IPS-18c (cell line): ENCODE data around the gene GYPC.
"Not testable (repeated sequence)": the region's sequence is repeated elsewhere in the genome, so short reads cannot be mapped to it uniquely, and the experiment has no call there.

Experiments
- H3K4me3 ChIP-seq: 2 replicates; pipeline ENCODE4 v1.7.0; 2013; ENCODE audit warnings: low read depth, mild to moderate bottlenecking, low read length, moderate library complexity; ENCODE audit not compliant: insufficient read depth
- H3K9me3 ChIP-seq: one replicate; pipeline ENCODE4 v1.6.1; 2013; ENCODE audit warnings: mild to moderate bottlenecking, low read length, moderate library complexity; ENCODE audit not compliant: control insufficient read depth, insufficient read depth

GYPC gene

DNA sequence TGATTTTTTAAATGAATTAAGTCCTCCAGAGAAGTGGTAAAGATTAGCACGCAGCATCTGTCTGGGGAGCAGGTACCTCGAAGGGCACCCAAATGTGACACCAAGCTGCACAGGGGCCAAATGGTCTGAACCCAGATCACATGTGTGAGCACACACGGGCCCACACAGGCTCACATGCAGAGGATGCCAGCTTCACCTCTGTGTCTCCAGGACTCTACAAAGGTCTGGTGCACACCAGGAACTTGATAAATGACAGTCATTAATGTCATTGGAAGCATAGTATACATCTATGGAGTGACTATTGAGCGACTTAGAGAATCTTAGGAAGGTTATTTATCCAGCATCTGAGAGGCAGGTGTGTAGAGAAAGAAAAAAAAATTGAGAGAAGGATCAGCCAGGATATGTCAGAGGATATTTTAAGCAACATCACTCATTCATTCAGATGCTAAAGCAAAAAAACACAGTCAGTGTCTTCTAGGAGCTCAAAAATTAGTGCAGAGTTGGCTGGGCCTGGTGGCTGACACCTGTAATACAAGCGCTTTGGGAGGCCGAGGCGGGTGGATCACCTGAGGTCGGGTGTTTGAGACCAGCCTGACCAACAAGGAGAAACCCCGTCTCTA lies 23.2 kb downstream of the GYPC start:
- Histone ChIP-seq H3K4me3 (no peak overlapping the region), H3K9me3 (peaks cover 9% of the 10 kb centered on the region)

DNA sequence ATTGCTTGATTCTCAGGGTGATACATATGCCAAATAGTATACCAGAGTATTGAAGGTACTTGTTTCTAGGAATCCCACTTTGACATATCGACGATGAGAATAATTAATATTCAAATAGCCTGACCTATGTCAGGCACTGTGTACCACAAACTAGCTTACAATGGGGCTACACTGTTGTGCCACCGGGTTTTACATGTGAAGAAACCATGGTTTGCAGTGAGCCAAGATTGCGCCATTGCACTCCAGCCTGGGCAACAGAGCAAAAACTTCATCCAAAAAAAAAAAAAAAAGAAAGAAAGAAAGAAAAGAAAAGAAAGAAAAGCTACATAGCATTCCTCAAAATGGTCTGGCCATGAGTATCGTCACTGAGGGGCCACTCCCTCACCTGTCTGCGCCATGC lies 25.5 kb downstream of the GYPC start:
- H3K4me3 ChIP-seq: no peak overlapping the region
- H3K9me3 ChIP-seq: peaks cover 2% of the 10 kb centered on the region

- H3K9me3 ChIP-seq: peaks cover 2% of the 10 kb centered on the region
- H3K4me3 ChIP-seq: no peak overlapping the region
Measured at GRCh38 chr2:126685629-126686028, 29.7 kb downstream of the GYPC start.

DNA sequence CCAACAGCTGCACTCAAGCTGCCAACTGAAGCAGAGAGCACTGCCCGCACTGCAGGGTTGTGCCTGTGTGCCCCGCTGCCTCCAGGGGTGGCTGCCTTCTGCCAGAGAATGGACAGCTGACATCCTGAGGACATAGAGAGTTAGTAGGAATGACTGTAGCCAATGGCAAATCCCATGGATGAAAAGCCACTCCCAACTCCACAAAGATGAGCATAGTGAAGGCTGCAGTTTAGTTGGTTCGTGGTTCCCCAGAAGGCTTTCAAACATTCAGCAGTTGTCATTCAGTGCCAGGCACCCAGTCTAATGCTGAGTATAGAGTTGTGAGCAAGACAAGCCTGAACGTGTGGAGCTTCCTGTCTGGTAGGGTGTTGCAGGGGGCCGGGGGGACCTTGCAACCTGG lies 30.3 kb downstream of the GYPC start:
- Histone ChIP-seq H3K4me3 (no peak overlapping the region), H3K9me3 (peaks cover 2% of the 10 kb centered on the region)

DNA sequence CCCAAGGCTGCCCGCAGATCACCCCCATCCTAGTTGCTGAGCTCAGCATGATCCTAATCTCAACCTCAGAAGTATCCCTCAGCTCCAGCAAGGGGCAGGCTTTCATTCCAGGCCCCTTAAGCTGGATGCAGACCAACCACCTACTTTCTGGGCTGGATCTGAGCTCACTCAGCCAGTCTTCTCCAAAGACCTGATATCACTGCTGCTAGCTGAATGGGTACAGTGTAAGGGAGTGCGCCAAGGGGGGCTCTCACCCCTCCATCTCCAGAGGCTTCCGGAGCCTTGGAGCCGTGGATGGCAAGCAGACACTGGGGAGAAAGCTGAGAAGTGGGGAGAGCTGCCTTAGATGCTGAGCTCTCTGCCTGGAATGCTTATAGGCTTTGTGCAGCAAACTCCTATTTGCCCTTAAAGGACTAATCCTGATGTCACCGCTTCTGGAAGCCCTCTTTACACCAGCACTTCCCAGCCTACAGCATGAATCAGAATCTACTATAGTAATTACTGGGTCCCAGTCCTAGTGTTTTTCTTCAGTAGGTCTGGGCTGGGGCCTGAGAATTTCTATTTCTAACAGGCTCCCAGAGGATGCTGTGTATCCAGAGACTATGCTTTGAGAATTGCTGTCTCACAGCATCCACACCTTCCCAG lies 31.0 kb downstream of the GYPC start:
- peaks cover 2% of the 10 kb centered on the region for H3K9me3 ChIP-seq
- H3K4me3 ChIP-seq: no peak overlapping the region

DNA sequence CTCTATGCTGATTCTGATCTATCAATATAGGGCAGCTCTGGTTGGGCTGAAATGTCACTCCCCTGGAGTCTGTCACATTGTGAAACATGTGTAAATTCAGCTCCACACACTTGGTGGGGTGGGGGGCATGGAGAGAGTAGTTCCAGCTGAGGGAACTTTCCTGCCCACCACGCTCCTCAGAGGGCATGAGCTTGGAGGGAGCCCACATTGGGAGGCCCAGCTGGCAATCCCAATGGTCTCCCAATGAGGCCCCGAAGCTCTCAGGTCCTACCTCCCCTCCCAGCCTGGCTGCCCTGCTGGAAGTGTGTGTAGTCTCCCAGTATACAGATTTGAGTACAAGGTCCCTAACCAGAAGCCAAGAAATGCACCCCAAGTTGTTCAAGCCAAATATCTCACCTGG lies 31.5 kb downstream of the GYPC start:
- Histone ChIP-seq H3K9me3 (peaks cover 2% of the 10 kb centered on the region), H3K4me3 (no peak overlapping the region)

- not testable (repeated sequence) for H3K9me3 ChIP-seq, H3K4me3 ChIP-seq
Measured at GRCh38 chr2:126688594-126688993, 32.6 kb downstream of the GYPC start.

DNA sequence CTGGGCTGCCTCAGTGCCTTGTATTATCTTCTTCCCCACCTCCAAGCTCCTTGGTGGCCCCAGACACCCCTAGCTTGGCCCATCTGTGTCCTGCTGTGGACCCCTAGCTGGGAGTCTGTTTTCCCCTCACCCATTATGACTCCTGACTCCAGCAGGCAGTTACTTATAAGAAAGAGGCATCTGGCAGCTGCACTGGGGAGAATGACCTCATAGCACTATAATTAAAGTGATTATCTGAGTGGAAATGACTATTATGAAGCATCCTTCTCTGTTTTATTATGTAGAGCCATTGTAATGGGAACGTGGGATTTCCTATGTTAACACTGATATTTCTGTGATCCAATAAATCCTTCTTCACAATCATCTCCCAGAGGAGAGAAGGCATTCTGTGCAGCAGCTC lies 36.3 kb downstream of the GYPC start:
- H3K9me3 ChIP-seq, H3K4me3 ChIP-seq: not testable (repeated sequence)

- not testable (repeated sequence) for H3K4me3 ChIP-seq, H3K9me3 ChIP-seq
Measured at GRCh38 chr2:126692934-126693592, 37.1 kb downstream of the GYPC start.

DNA sequence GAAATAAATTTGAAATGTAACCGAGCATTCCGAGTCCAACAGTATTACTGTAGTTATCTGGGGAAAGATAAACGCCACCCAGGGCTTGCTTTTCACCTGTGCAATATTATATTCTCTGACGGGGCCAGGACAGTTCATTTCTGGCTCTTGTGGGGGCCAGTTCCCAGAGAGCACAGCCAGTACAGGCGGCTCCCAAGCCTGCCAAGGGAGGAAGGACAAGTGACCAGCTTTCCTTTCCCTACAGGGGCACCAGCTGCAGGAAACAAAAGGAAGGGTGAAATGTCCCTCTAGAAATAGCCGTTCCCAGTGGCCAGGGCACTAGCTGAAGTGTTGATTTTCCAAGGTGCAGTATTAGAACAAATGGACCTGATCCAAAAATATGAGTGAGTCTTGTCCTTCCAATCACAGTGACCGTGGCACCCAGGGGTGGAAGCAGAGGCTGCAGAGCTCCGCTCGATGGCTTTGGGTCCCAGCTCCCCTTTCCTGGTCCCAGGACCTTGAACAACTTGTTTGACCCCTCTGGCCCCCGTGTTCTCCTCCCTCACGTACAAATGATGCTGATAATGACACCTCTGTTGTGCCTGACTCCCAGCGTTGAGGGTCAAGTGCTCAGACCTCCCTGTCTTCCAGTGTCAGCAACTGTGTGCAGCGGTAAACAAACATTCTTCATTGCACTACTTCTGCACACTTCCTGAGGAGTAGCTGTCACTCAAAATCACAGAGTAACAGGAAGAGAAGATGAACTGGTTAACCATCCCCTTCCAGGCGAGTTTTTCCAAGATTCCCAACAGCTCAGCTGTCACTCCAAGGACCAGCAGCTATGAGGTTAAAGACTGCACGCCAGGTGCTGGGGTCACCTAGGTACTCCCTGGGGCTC lies 40.9 kb downstream of the GYPC start:
- Histone ChIP-seq H3K9me3 (no peaks in the 10 kb centered on the region), H3K4me3 (no peak overlapping the region)

GRCh38 chr2:126698376-126698775 lies 42.4 kb downstream of the GYPC start:
- Histone ChIP-seq H3K9me3 (no peaks in the 10 kb centered on the region), H3K4me3 (no peak overlapping the region; the same call in 1 of the 2 replicates)

- H3K9me3 ChIP-seq: no peaks in the 10 kb centered on the region
- H3K4me3 ChIP-seq: no peak overlapping the region
Measured at GRCh38 chr2:126699018-126699417, 43.1 kb downstream of the GYPC start.

DNA sequence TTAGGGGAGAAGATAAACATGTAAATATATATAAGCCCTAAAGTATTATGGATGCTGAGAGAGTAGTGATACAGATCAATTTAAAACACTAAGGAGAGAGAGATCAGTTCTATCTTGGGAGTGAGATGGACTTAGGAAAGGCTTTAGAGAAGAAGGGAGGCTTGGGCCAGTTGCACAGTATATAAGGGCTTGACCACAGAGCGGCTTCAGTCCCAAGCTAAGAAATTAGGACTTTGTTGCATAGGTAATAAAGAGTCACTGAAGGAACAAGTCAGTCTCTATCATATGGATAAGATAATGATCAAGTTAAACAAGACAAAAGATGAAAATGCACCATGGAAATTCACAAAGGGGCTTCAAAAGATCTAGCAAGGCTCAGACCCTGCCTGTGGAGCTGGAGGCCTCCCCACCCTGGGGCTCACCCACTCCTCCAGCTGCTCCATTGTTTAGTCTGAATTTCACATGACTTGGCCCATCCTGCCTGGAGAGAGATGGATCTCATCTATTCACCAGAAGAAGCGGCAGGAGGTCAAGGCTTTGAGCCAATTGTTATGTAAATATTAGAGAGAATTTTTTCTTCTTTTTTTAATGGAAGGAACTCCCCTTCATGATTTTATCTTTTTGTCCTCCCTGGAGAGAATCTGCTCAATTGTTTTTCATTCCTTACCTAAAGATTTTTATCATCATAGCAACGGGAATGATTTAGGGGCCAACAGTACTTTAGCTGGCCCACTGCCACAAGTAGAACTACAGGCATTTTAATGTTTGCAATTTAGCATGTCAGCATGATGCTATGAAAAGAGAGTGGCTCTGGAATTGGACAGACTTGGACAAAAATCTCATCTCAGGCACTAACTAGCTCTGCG lies 44.0 kb downstream of the GYPC start:
- Histone ChIP-seq H3K9me3 (no peaks in the 10 kb centered on the region), H3K4me3 (no peak overlapping the region)

DNA sequence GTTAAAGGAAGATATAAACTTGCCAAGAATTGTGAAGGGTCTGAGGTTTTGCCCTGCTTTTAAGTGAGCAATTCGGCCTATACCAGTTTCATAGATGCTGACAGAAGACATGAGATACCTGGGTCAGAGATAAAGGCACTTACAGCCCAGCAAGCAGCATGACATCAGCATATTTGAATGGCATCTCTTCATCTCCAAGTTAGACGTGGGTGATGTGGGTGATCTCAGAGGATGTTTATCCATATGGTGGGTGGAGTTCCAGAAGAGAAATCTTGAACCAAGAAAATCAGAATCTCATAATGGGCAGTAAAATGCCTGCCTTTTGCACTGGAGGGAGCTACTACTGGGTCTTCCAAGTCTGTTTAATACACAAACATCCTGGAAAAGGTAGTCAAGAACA lies 44.7 kb downstream of the GYPC start:
- H3K9me3 ChIP-seq: no peaks in the 10 kb centered on the region
- no peak overlapping the region for H3K4me3 ChIP-seq

DNA sequence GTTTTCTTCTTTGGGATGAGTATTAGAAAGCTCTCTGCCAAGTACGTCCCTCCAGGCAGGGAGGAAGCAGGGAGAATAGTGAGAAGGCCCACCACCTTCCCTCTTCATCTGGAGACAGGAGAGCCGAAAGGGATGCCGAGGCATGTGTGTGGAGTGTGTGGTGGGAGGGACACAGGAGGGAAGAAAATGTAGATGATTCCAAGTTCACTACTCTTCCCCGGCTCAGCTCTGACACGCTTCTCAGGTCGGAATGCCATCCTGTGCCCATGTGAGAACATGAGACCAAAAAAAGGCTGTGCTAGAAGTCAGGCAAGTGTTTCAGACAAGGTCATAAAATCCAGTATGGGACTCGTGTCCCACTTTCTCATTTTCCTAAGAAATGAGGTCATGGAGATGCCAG lies 47.4 kb downstream of the GYPC start:
- Histone ChIP-seq H3K4me3 (no peak overlapping the region), H3K9me3 (no peaks in the 10 kb centered on the region)

DNA sequence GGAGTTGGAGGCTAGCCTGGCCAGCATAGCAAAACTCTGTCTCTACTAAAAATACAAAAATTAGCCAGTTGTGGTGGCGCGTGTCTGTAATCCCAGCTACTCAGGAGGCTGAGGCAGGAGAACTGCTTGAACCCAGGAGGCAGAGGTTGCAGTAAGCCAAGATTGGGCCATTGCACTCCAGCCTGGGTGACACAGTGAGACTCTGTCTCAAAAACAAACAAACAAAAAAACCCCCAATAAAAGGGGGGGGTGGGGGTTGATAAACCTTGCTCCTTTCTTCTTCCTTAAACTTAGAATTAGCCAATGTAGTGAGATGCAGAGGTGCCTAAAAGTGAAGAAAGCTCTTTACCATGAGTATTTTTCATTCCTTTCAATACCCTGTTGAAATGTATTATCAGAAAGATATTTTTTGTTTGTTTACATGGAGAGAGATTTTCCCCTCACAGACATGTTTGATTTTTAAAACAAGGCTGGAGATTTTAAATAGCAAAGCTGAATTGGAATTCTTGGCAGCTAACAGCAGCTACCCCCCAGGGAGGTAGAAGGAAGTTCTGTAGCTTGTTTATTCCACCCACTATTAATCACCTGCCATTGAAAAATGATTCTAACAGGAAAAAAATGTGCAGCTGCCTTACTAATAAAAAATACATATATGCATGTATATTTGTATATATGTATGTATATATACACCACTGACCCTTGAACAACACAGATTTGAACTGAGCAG lies 48.6 kb downstream of the GYPC start:
- Histone ChIP-seq H3K4me3 (no peak overlapping the region), H3K9me3 (no peaks in the 10 kb centered on the region)
